CD4-positive, alpha-beta T cell (primary cell): ENCODE results near the gene MIXL1. TPM values are rescaled to one million over a fixed set of nuclear protein-coding genes. Genes with fewer than 3 reads are reported as not detected.

ENCODE experiments used
- ATAC-seq: fragments of 200-7000 bp; cut with Tn5 transposase; one replicate; pipeline ENCODE4 v1.10.0; 2022; ENCODE audit warnings: mild to moderate bottlenecking; ENCODE audit not compliant: poor library complexity
- CTCF ChIA-PET: fragments of 350-600 bp; sonication (Branson Sonifier 250); formaldehyde crosslinking; loops from one replicate; lab custom pipeline; 2021; ENCODE audit warnings: antibody characterized with exemption, inconsistent platforms; lab: Charles Lee
- POLR2A ChIA-PET: fragments of 350-600 bp; sonication (Branson Sonifier 250); formaldehyde crosslinking; loops from one replicate; lab custom pipeline; 2021; ENCODE audit warnings: antibody characterized with exemption, inconsistent platforms; lab: Charles Lee
- DNase-seq, 14 experiments: peaks; one replicate each; pipeline ENCODE4 v3.0.0-alpha.2; 2013 to 2020; ENCODE audit warnings: mixed read lengths in 2 of 14
- H3K27ac ChIP-seq, 2 donors: one replicate each; pipeline versions ENCODE4 v1.5.1 to v1.7.0; 2013; ENCODE audit warnings: low read length in 2 of 2, low read depth in 1 of 2, mild to moderate bottlenecking in 1 of 2
- H3K27me3 ChIP-seq, 2 experiments: 1 replicate in 1 of 2; 2 replicates in 1 of 2; pipeline versions ENCODE4 v1.6.1 to v1.7.0; 2013; ENCODE audit warnings: low read length in 2 of 2, control low read depth in 1 of 2, mild to moderate bottlenecking in 1 of 2, moderate library complexity in 1 of 2; ENCODE audit not compliant: insufficient read depth in 2 of 2, control insufficient read depth in 1 of 2
- H3K36me3 ChIP-seq: one replicate; pipeline ENCODE4 v1.6.1; 2013; ENCODE audit warnings: low read length, control low read depth; ENCODE audit not compliant: insufficient read depth
- H3K4me1 ChIP-seq: one replicate; pipeline ENCODE4 v1.6.1; 2013; ENCODE audit warnings: low read length, control low read depth; ENCODE audit not compliant: insufficient read depth
- H3K4me3 ChIP-seq: one replicate; pipeline ENCODE4 v1.5.1; 2013; ENCODE audit warnings: mild to moderate bottlenecking, low read length, moderate library complexity
- H3K9me3 ChIP-seq, 2 experiments: 1 replicate in 1 of 2; 2 replicates in 1 of 2; pipeline versions ENCODE4 v1.6.1 to v1.7.0; 2013; ENCODE audit warnings: low read length in 2 of 2, mild to moderate bottlenecking in 2 of 2, control low read depth in 1 of 2, moderate library complexity in 1 of 2; ENCODE audit not compliant: control insufficient read depth in 1 of 2, insufficient read depth in 1 of 2
- H3K27ac Mint-ChIP-seq: one replicate; pipeline ENCODE4 v1.8.0; 2020; ENCODE audit warnings: mixed read lengths
- H3K27me3 Mint-ChIP-seq: one replicate; pipeline ENCODE4 v1.8.0; 2021; ENCODE audit warnings: mixed read lengths
- H3K36me3 Mint-ChIP-seq: one replicate; pipeline ENCODE4 v1.8.0; 2021; ENCODE audit warnings: low read depth, mixed read lengths
- H3K4me1 Mint-ChIP-seq: one replicate; pipeline ENCODE4 v1.8.0; 2021; ENCODE audit warnings: low read depth, mixed read lengths
- H3K4me3 Mint-ChIP-seq: one replicate; pipeline ENCODE4 v1.8.0; 2020; ENCODE audit warnings: mild to moderate bottlenecking, mixed read lengths
- H3K9me3 Mint-ChIP-seq: one replicate; pipeline ENCODE4 v1.8.0; 2020; ENCODE audit warnings: mixed read lengths
- intact Hi-C, 2 experiments: fragments of 100-400 bp; cut with DNase I in 1 of 2; cut with micrococcal nuclease in 1 of 2; formaldehyde crosslinking; loops; one replicate each; pipeline versions ENCODE4 v1.15.1 to v1.9.0; 2023 to 2025; cut with DNase I, micrococcal nuclease
- total RNA-seq, 174 experiments: library from RNA in 2 of 174; stranded (reverse) in 2 of 174; gene quantifications; one replicate each; pipeline ENCODE4 v1.2.3 and lab custom pipeline; 2021 to 2026
- TF ChIP-seq, protein P1 (sequence below): fragments of 200-600 bp; IDR thresholded peaks from one replicate; pipeline ENCODE4 v1.8.0; 2022; ENCODE audit warnings: antibody characterized with exemption, mild to moderate bottlenecking

Gene MIXL1
- total RNA-seq, 2 experiments from 2014 or later, result not detected

DNA sequence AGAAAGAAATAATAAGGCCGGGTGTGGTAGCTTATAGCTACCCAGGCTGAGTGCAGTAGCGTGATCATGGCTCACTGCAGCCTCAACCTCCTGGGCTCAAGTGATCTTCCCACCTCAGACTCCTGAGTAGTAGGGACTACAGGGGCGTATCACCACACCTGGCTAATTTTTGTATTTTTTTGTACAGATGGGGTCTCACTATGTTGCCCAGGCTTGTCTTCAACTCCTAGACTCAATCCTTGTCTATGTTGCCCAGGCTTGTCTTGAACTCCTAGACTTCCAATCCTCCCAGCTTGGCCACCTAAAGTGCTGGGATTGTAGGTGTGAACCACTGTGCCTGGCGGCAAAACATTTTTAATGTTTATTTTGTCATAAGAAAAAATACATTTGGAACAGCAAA lies 30.5 kb downstream of the MIXL1 start:
- ATAC-seq, result no peak
- H3K4me1 ChIP-seq, result no peaks in the 10 kb centered on the region
- Mint-ChIP-seq H3K4me1 (no peaks in the 10 kb centered on the region), H3K4me3 (no peak overlapping the region), H3K27me3 (no peaks in the 10 kb centered on the region), H3K9me3 (no peaks in the 10 kb centered on the region), H3K27ac (no peak overlapping the region), H3K36me3 (peaks cover 37% of the 10 kb centered on the region)
- peaks cover 0 to 1% of the 10 kb centered on the region in 2 experiments for H3K9me3 ChIP-seq
- CTCF ChIA-PET, result no interaction called here
- no peak for DNase-seq
- TF ChIP-seq, protein P1, sequence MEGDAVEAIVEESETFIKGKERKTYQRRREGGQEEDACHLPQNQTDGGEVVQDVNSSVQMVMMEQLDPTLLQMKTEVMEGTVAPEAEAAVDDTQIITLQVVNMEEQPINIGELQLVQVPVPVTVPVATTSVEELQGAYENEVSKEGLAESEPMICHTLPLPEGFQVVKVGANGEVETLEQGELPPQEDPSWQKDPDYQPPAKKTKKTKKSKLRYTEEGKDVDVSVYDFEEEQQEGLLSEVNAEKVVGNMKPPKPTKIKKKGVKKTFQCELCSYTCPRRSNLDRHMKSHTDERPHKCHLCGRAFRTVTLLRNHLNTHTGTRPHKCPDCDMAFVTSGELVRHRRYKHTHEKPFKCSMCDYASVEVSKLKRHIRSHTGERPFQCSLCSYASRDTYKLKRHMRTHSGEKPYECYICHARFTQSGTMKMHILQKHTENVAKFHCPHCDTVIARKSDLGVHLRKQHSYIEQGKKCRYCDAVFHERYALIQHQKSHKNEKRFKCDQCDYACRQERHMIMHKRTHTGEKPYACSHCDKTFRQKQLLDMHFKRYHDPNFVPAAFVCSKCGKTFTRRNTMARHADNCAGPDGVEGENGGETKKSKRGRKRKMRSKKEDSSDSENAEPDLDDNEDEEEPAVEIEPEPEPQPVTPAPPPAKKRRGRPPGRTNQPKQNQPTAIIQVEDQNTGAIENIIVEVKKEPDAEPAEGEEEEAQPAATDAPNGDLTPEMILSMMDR, result no peak
- H3K4me3 ChIP-seq, result no peak overlapping the region
- POLR2A ChIA-PET, result no interaction called here
- H3K27ac ChIP-seq, result no peak overlapping the region
- peaks cover 7% of the 10 kb centered on the region for H3K36me3 ChIP-seq
- no peaks in the 10 kb centered on the region for H3K27me3 ChIP-seq
- intact Hi-C loops, result no loop called here

DNA sequence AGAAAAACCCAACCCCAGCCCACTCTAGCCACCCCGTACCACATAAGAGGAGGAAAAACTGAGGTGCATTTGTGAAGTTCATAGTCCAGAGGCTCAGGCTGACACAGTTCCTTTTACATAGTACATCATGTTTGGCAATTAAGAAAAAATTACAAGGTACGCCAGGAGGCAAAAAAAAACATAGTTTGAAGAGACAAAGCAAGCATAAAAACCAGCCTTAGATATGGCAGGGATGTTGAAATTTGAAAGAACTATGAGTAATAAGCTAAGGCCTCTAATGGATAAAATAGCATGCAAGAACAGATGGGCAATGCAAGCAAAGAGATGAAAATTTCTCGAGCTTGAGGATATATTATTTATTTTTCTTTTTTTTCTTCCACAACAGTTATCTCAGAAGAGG lies 31.9 kb downstream of the MIXL1 start:
- Histone ChIP-seq H3K4me3 (no peak overlapping the region), H3K9me3 (peaks cover 4 to 6% of the 10 kb centered on the region in 2 experiments), H3K27me3 (no peaks in the 10 kb centered on the region), H3K27ac (no peak overlapping the region), H3K36me3 (peaks cover 1% of the 10 kb centered on the region), H3K4me1 (no peaks in the 10 kb centered on the region)
- CTCF ChIA-PET, result no interaction called here
- Mint-ChIP-seq H3K4me3 (no peak overlapping the region), H3K36me3 (peaks cover 39% of the 10 kb centered on the region), H3K27ac (no peak overlapping the region), H3K9me3 (peaks cover 3% of the 10 kb centered on the region), H3K4me1 (no peaks in the 10 kb centered on the region), H3K27me3 (no peaks in the 10 kb centered on the region)
- TF ChIP-seq, protein P1, result no peak
- ATAC-seq, result no peak
- intact Hi-C loops, result no loop called here
- POLR2A ChIA-PET, result no interaction called here
- DNase-seq, result no peak

DNA sequence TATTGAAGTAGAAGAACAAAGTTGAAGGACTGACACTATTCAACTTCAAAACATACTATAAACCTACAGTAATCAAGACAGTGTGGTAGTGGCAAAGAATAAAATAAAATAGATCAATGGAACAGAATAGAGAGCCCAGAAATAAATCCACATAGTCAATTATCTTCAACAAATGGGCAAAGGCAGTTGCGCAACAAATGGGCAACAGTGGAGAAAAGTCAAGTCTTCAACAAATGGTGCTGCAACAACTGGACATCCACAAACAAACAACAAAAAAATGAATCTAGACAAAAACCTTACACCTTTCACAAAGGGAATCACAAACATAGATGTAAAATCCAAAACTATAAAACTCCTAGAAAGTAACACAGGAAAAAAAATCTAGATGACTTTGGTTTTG lies 38.4 kb downstream of the MIXL1 start:
- ChIA-PET CTCF (no interaction called here), POLR2A (no interaction called here)
- no peak overlapping the region for H3K4me3 Mint-ChIP-seq
- Histone ChIP-seq H3K27me3 (no peaks in the 10 kb centered on the region), H3K27ac (no peak overlapping the region), H3K4me3 (no peak overlapping the region), H3K36me3 (no peaks in the 10 kb centered on the region), H3K9me3 (peaks cover 6 to 9% of the 10 kb centered on the region in 2 experiments), H3K4me1 (no peaks in the 10 kb centered on the region)
- H3K36me3 Mint-ChIP-seq, result peaks cover 60% of the 10 kb centered on the region
- peaks cover 3% of the 10 kb centered on the region for H3K9me3 Mint-ChIP-seq
- no peak for ATAC-seq
- intact Hi-C loops, result no loop called here
- no peaks in the 10 kb centered on the region for H3K4me1 Mint-ChIP-seq
- H3K27ac Mint-ChIP-seq, result no peak overlapping the region
- DNase-seq, result no peak
- TF ChIP-seq, protein P1, result no peak
- no peaks in the 10 kb centered on the region for H3K27me3 Mint-ChIP-seq
